Measurements from ENCODE around the gene FXYD6. TPM values are rescaled to one million over a fixed set of nuclear protein-coding genes. Genes with fewer than 3 reads are reported as not detected.
A peak's percentile ranks its signal among the peaks of the same experiment; 100 is the strongest.

The FXYD6 gene
- total RNA-seq, 1 donor from 2014 or later = not detected

DNA sequence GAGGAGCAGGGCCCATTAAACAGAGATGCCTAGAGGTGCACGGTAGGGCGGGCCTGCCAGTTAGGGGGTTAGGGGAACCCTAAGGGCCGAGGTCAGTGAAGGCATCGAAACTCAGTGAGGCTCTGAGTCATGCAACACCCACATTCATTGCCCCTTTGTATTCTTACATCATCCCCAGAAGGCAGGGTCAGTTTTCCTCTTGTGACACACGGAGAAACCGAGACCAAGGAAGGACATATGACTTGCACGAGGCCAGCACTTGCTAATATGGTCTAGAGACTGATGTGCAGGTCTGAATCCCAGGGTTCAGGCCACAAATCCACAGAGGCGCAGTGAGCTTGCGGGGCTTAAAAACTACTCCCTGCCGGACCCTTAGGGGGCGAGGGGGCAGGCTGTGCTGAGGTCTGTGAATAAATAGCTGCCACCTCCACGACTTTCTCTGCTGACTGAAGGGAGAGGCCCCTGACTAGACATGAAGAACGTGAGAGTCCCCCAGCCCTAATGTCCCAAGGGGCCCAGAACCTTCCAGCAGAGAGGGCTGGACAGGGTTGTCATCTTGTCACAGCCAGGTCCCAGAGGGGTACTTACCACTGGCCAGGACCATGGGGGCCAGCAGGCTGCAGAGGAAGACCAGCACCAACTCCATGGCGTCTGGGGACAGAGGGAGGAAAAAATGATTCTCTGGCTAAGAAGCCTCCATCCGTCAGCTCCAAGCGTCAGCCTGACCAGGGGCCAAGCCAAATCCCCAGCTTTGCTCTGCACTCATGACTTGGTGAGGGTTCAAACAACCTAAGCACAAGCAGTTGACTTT is 34.1 kb downstream of the FXYD6 start:
- intact Hi-C loops (cut with micrococcal nuclease) = no loop called here
- no peak for ATAC-seq (ENCODE audit: low read depth)
- peaks cover 6% of the 10 kb centered on the region for H3K27me3 Mint-ChIP-seq
- H3K27ac Mint-ChIP-seq = no peak overlapping the region
- POLR2A ChIA-PET = interaction anchor here (1.0 to 2.9 kb wide), 4 partner anchors 14 to 211 kb away, joined by 3 to 15 read pairs (median 7); no protein-coding TSS in a partner anchor
- no peaks in the 10 kb centered on the region for H3K36me3 Mint-ChIP-seq (ENCODE audit: low read depth)
- peak; percentile 12 for DNase-seq
- CTCF ChIA-PET = interaction anchor here (0.5 to 8.6 kb wide), 12 partner anchors 8 to 329 kb away, joined by 3 to 148 read pairs (median 8); partner anchors contain the start of gene FXYD2
- no peak overlapping the region for H3K4me3 Mint-ChIP-seq
- no peaks in the 10 kb centered on the region for H3K9me3 Mint-ChIP-seq
- TF ChIP-seq, protein P1, sequence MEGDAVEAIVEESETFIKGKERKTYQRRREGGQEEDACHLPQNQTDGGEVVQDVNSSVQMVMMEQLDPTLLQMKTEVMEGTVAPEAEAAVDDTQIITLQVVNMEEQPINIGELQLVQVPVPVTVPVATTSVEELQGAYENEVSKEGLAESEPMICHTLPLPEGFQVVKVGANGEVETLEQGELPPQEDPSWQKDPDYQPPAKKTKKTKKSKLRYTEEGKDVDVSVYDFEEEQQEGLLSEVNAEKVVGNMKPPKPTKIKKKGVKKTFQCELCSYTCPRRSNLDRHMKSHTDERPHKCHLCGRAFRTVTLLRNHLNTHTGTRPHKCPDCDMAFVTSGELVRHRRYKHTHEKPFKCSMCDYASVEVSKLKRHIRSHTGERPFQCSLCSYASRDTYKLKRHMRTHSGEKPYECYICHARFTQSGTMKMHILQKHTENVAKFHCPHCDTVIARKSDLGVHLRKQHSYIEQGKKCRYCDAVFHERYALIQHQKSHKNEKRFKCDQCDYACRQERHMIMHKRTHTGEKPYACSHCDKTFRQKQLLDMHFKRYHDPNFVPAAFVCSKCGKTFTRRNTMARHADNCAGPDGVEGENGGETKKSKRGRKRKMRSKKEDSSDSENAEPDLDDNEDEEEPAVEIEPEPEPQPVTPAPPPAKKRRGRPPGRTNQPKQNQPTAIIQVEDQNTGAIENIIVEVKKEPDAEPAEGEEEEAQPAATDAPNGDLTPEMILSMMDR (IDR thresholded peaks at IDR 0.05) = no peak
- no peaks in the 10 kb centered on the region for H3K4me1 Mint-ChIP-seq

DNA sequence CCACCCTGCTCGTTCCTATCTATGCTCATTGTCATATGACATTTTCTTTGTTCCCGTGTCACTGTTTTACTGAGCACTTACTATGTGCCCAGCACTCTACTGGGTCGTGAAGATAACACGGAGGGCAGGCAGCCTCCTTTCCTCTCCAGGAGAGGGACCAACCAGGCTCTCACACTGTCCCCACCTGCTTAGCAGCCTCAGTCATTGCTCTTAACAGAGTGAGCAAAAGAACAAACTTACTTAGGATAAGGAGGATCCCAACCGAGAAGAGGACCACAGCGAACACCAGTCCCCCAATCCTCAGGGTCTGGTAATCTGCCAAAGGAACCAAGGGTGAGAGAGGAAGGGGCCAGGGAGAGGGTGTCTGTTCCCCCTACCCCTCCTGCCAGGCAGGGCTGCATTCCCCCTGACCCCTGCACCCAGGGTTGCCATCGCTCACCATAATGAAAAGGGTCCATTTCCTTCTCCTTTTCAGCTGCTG is 34.9 kb downstream of the FXYD6 start:
- ATAC-seq (ENCODE audit: low read depth) (no peak), DNase-seq (no peak)
- intact Hi-C loops (cut with micrococcal nuclease) = no loop called here
- H3K27ac Mint-ChIP-seq = peak overlapping the region; percentile 38
- CTCF ChIA-PET = interaction anchor here (1.0 to 8.6 kb wide), 5 partner anchors 34 to 330 kb away, joined by 3 to 148 read pairs (median 11); no protein-coding TSS in a partner anchor
- POLR2A ChIA-PET = interaction anchor here (1.5 to 2.9 kb wide), 2 partner anchors 106 to 212 kb away, joined by 3 to 15 read pairs; no protein-coding TSS in a partner anchor
- no peak overlapping the region for H3K4me3 Mint-ChIP-seq
- TF ChIP-seq, protein P1 (IDR thresholded peaks at IDR 0.05) = no peak
- peaks cover 6% of the 10 kb centered on the region for H3K27me3 Mint-ChIP-seq
- no peaks in the 10 kb centered on the region for H3K9me3 Mint-ChIP-seq
- H3K36me3 Mint-ChIP-seq (ENCODE audit: low read depth) = no peaks in the 10 kb centered on the region
- no peaks in the 10 kb centered on the region for H3K4me1 Mint-ChIP-seq

DNA sequence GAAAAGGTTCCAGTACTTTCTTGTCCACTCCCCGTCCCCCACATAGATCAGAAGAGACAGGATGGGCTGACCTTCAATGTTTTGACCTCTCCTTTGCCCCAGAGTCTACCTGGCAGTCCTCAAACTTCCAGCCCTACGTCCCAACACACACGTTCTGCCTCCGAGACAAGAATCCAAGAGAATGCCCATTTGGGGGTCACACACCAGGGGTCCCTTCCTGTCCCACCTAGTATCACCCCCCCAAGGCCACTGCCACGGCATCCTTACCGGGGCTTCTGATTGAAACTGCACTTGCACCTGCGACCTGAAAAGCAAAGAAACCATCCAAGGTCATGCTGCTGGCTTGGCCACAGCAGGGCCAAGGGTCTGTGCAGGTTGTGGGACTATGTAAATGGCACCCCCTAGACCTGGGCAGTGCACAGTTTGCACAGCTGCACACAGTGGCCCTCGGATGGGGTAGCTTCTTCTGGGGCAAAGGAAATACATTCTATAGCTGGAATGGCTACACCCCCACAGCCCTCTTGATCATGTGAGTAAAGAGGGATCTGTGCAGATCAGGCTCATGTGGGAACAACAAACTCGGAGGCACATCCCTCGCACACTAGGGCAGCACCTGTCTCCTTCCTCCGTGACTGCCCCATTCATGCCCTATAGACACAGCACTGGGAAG is 35.4 kb downstream of the FXYD6 start:
- peak; percentile 12 for DNase-seq
- H3K27me3 Mint-ChIP-seq = peaks cover 11% of the 10 kb centered on the region
- H3K4me1 Mint-ChIP-seq = no peaks in the 10 kb centered on the region
- TF ChIP-seq, protein P1 (IDR thresholded peaks at IDR 0.05) = no peak
- POLR2A ChIA-PET = interaction anchor here (1.4 kb wide), 1 partner anchor 24 kb away, joined by 3 read pairs; no protein-coding TSS in a partner anchor
- no peak overlapping the region for H3K4me3 Mint-ChIP-seq
- H3K9me3 Mint-ChIP-seq = no peaks in the 10 kb centered on the region
- H3K27ac Mint-ChIP-seq = no peak overlapping the region
- CTCF ChIA-PET = interaction anchor here (1.0 to 8.6 kb wide), 3 partner anchors 33 to 212 kb away, joined by 3 to 148 read pairs (median 129); no protein-coding TSS in a partner anchor
- H3K36me3 Mint-ChIP-seq (ENCODE audit: low read depth) = no peaks in the 10 kb centered on the region
- intact Hi-C loops (cut with micrococcal nuclease) = no loop called here
- no peak for ATAC-seq (ENCODE audit: low read depth)

DNA sequence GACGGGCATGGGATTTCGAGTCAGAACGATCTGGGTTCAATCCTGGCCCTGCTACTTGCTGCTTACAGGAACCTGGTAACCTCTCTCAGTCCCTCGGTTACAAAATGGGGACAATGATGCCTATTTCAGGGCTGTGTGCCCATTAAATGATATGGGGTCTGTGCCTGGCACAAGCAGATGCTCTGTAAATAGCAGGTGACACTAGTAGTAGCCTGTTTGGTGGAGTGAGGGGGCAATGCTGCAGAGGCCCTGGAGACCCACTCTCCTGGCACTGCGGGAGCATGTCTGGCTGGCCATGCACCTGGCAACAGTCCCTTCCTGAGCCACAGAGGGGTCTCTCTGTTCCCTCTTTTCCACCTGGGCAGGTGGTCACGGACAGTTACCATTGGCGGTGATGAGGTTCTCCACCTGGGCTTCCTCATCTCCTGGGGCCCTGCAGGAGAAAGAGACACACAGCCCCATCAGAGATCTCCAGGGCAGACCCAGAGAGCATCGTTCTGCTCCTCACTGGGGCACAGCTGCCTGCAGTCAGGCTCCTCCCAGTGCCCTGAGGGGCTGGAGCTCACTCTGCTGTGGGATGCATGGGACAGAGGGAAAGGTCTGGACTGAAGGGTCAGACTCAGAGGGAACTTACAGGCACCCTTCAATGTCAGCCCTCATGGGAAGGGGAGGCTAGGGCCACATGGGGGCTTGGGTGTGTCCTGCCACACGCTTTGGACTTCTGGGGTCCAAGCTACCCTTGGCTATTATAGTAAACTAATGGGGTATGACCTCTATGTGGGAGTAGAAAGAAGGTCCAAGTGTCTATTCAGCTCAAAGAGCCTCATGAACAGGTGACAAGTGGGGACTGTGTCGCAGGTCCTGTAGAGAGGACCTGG is 36.3 kb downstream of the FXYD6 start:
- ATAC-seq (ENCODE audit: low read depth) (no peak), DNase-seq (peak; percentile 10)
- POLR2A ChIA-PET = interaction anchor here (1.4 kb wide), 1 partner anchor 23 kb away, joined by 3 read pairs; no protein-coding TSS in a partner anchor
- H3K27me3 Mint-ChIP-seq = peaks cover 11% of the 10 kb centered on the region
- intact Hi-C loops (cut with micrococcal nuclease) = no loop called here
- H3K36me3 Mint-ChIP-seq (ENCODE audit: low read depth) = no peaks in the 10 kb centered on the region
- H3K9me3 Mint-ChIP-seq = no peaks in the 10 kb centered on the region
- no peak overlapping the region for H3K27ac Mint-ChIP-seq
- peaks cover under 1% of the 10 kb centered on the region for H3K4me1 Mint-ChIP-seq
- CTCF ChIA-PET = interaction anchor here (7.3 to 8.6 kb wide), 2 partner anchors 106 to 213 kb away, joined by 129 to 148 read pairs; no protein-coding TSS in a partner anchor
- H3K4me3 Mint-ChIP-seq = no peak overlapping the region
- TF ChIP-seq, protein P1 (IDR thresholded peaks at IDR 0.05) = no peak
